Gastroesophageal sphincter (tissue), 4 donors: ENCODE measurements around the gene IL1RAPL2. TPM values are rescaled to one million over a fixed set of nuclear protein-coding genes. Genes with fewer than 3 reads are reported as not detected.

Source experiments
- ATAC-seq: fragments of 150-250 bp; one replicate; pipeline ENCODE4 v1.9.1; 2016; ENCODE audit warnings: mild to moderate bottlenecking, moderate library complexity
- H3K27ac ChIP-seq, 4 donors: fragments of 200-600 bp; sonication (generic) in 3 of 4; 1 replicate in 3 of 4; 2 replicates in 1 of 4; pipeline ENCODE4 v1.5.1; 2016 to 2019
- H3K27me3 ChIP-seq: fragments of 200-600 bp; sonication (generic); one replicate; pipeline ENCODE4 v1.5.1; 2019
- H3K36me3 ChIP-seq, 2 donors: fragments of 200-600 bp; sonication (generic); one replicate each; pipeline ENCODE4 v1.5.1; 2019; ENCODE audit warnings: control low read depth in 1 of 2
- H3K4me1 ChIP-seq, 3 donors: fragments of 200-600 bp; sonication (generic); 1 replicate in 2 of 3; 2 replicates in 1 of 3; pipeline ENCODE4 v1.5.1; 2016 to 2019; ENCODE audit warnings: control low read depth in 2 of 3
- H3K4me3 ChIP-seq, 2 donors: fragments of 200-600 bp; sonication (generic); one replicate each; pipeline ENCODE4 v1.5.1; 2019; ENCODE audit warnings: mild to moderate bottlenecking in 1 of 2, moderate library complexity in 1 of 2
- H3K9me3 ChIP-seq, 3 donors: fragments of 200-600 bp; sonication (generic); one replicate each; pipeline ENCODE4 v1.5.1; 2017 to 2019; ENCODE audit warnings: control low read depth in 2 of 3
- EP300 ChIP-seq: sonication (generic); formaldehyde crosslinking; IDR thresholded peaks from one replicate; pipeline ENCODE4 v1.6.1; 2017; ENCODE audit warnings: antibody characterized with exemption, mild to moderate bottlenecking
- POLR2A ChIP-seq, 2 donors: fragments of 450-650 bp; IDR thresholded peaks; one replicate each; pipeline ENCODE4 v1.6.1; 2017; ENCODE audit warnings: antibody characterized with exemption in 2 of 2, mild to moderate bottlenecking in 2 of 2, moderate library complexity in 1 of 2
- POLR2AphosphoS5 ChIP-seq: sonication (generic); formaldehyde crosslinking; IDR thresholded peaks from one replicate; pipeline ENCODE4 v1.6.1; 2017; ENCODE audit warnings: antibody characterized with exemption
- WGBS, 2 donors: methylation state at CpG; one replicate each; pipeline ENCODE4 v1.1.5; 2018; ENCODE audit warnings: low coverage in 1 of 2; 5-methylcytosine and 5-hydroxymethylcytosine counted together
- total RNA-seq, 4 donors: library from RNA; depleted of rRNA; stranded (reverse); fragments of >200 nt; gene quantifications; one replicate each; pipeline ENCODE4 v1.1.0, GENCODE V29; 2016
- TF ChIP-seq, protein P1 (sequence below), 4 experiments: fragments of 200-600 bp in 2 of 4; fragments of 450-650 bp in 2 of 4; sonication (generic) in 1 of 4; IDR thresholded peaks; one replicate each; pipeline ENCODE4 v1.5.1; 2017 to 2019; ENCODE audit warnings: antibody characterized with exemption in 4 of 4, mild to moderate bottlenecking in 2 of 4, moderate library complexity in 2 of 4

Gene IL1RAPL2
- total RNA-seq, 4 donors from 2014 or later: 0.54 TPM; not detected in 2

DNA sequence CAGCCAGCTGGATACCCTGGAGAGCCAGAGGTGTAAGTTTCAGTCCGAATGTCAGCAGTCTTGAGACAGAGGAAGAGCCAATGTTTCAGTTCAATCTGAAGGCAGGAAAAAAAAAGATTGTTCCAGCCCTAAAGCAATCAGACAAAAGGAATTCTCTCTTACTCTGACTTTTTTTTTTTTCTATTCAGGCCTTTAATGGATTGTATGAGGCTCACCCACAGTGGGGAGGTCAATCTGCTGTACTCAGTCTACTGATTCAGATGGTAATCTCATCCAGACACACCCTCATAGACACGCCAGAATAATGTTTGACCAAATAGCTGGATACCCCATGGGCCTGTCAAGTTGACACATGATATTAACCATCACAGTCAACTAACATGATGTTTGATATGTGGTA lies 602.6 kb downstream of the IL1RAPL2 start:
- H3K9me3 ChIP-seq: no peaks in the 10 kb centered on the region
- WGBS, 2 donors: 37 to 50% methylated on average over 1 to 2 of the region's 2 CpGs
- H3K4me3 ChIP-seq: no peak overlapping the region
- H3K27me3 ChIP-seq: no peaks in the 10 kb centered on the region
- no peak for ATAC-seq
- no peaks in the 10 kb centered on the region for H3K36me3 ChIP-seq
- no peak for TF ChIP-seq POLR2AphosphoS5
- no peak overlapping the region for H3K27ac ChIP-seq
- no peaks in the 10 kb centered on the region for H3K4me1 ChIP-seq

DNA sequence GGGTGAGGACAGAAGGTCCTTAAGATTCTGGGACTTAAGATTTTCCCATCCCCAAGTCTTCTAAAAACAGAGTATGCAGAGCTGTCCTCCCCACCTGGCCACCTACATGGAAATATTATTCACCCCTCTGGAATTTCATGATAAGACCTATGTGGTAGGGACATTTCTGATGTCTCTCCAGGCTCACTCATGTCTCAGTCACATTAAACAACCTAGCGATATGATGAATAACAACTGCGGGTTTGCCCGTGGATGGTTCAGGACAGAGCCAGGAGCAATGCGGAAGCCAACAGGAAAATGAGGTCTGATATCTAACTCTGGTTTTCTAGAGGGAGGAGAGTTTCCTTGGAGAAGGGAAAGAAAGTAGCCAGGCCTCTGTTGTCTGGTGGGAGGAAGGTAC lies 607.1 kb downstream of the IL1RAPL2 start:
- Histone ChIP-seq H3K27ac (no peak overlapping the region), H3K9me3 (no peaks in the 10 kb centered on the region), H3K36me3 (no peaks in the 10 kb centered on the region), H3K27me3 (no peaks in the 10 kb centered on the region), H3K4me3 (no peak overlapping the region), H3K4me1 (no peaks in the 10 kb centered on the region)
- 83 to 92% methylated on average over 2 to 4 of the region's 4 CpGs for WGBS, 2 donors
- no peak for ATAC-seq
- TF ChIP-seq POLR2A (IDR thresholded peaks at IDR 0.05) (no peak), EP300 (no peak), POLR2AphosphoS5 (no peak)
- TF ChIP-seq, protein P1, sequence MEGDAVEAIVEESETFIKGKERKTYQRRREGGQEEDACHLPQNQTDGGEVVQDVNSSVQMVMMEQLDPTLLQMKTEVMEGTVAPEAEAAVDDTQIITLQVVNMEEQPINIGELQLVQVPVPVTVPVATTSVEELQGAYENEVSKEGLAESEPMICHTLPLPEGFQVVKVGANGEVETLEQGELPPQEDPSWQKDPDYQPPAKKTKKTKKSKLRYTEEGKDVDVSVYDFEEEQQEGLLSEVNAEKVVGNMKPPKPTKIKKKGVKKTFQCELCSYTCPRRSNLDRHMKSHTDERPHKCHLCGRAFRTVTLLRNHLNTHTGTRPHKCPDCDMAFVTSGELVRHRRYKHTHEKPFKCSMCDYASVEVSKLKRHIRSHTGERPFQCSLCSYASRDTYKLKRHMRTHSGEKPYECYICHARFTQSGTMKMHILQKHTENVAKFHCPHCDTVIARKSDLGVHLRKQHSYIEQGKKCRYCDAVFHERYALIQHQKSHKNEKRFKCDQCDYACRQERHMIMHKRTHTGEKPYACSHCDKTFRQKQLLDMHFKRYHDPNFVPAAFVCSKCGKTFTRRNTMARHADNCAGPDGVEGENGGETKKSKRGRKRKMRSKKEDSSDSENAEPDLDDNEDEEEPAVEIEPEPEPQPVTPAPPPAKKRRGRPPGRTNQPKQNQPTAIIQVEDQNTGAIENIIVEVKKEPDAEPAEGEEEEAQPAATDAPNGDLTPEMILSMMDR (IDR thresholded peaks at IDR 0.05): no peak

DNA sequence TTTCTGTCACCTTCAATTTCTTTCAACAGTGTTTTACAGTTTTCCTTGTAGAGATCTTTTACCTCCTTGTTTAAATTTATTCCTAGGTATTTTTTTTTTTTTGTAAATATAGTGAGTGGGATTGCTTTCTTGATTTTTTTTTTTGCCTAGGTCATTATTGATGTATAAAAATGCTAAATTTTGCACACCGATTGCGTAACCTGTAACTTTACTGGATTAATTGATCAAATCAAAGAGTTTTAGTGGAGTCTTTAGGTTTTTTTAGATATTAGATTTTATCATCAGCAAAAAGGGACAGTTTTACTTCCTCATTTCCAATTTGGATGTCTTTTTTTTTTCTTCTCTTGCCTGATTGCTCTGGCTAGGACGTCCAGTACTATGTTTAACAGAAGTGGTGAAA lies 613.6 kb downstream of the IL1RAPL2 start:
- H3K27ac ChIP-seq: no peak overlapping the region
- peaks cover 0 to 2% (median 0%) of the 10 kb centered on the region in 3 donors for H3K9me3 ChIP-seq
- H3K27me3 ChIP-seq: no peaks in the 10 kb centered on the region
- 94% methylated on average over 2 of the region's 3 CpGs; no CpG with 5 or more reads in 1 of the 2 donors for WGBS, 2 donors
- TF ChIP-seq POLR2AphosphoS5 (no peak), EP300 (no peak), POLR2A (IDR thresholded peaks at IDR 0.05) (no peak)
- TF ChIP-seq, protein P1 (IDR thresholded peaks at IDR 0.05): no peak
- H3K4me3 ChIP-seq: no peak overlapping the region
- no peaks in the 10 kb centered on the region for H3K4me1 ChIP-seq
- no peak for ATAC-seq
- H3K36me3 ChIP-seq: no peaks in the 10 kb centered on the region

DNA sequence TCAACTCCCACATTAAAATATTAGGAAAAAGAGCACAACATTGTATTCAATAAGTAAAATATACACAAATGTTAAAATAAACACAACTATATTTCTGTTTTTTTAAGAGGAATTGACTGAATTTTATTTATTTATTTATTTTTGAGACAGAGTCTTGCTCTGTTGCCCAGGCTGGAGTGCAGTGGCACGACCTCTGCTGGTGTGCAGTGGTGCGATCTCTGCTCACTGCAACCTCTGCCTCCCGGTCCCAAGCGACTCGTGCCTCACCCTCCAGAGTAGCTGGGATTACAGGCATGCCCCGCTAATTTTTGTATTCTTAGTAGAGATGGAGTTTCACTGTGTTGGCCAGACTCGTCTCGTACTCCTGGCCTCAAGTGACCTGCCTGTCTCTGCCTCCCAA lies 623.1 kb downstream of the IL1RAPL2 start:
- TF ChIP-seq, protein P1 (IDR thresholded peaks at IDR 0.05): no peak
- TF ChIP-seq EP300 (no peak), POLR2A (IDR thresholded peaks at IDR 0.05) (no peak), POLR2AphosphoS5 (no peak)

DNA sequence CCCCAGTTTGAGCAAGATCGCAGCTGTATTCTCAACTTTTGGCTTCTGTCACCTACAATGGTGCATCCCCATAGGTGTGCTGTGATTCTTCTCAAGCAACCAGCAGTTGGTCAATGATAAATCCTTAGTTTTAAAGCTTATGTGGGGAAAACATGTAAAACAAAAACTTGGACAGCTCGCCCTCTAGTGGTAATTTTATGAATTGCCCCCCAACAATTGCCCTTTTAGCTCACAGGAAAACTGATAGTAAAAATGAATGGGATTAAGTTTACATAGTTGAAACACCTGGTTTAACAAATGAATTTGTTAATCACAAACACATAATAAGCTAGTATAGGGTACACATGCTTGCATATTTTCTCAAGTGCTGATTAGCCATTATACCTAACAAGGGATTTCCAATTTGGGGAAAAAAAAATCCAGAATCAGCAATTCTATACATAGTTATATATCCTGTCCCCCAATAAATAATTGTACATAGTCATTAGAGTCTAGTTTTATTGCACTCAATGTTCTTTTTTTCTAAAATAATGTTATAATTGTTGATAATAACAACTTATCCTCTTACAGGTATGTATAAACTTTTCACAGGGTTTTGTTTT lies 624.4 kb downstream of the IL1RAPL2 start:
- no peak for ATAC-seq
- H3K27me3 ChIP-seq: no peaks in the 10 kb centered on the region
- H3K4me1 ChIP-seq: no peaks in the 10 kb centered on the region
- TF ChIP-seq EP300 (no peak), POLR2AphosphoS5 (no peak), POLR2A (IDR thresholded peaks at IDR 0.05) (no peak)
- TF ChIP-seq, protein P1 (IDR thresholded peaks at IDR 0.05): peak; percentile 33 to 87 (median 42)
- H3K27ac ChIP-seq: no peak overlapping the region
- H3K9me3 ChIP-seq: no peaks in the 10 kb centered on the region
- no peak overlapping the region for H3K4me3 ChIP-seq
- no peaks in the 10 kb centered on the region for H3K36me3 ChIP-seq
- WGBS, 2 donors: 0% methylated on average over 2 of the region's 2 CpGs; no CpG with 5 or more reads in 1 of the 2 donors

More for the DNA sequence above, 623.1 kb downstream of the IL1RAPL2 start:
- no peak for ATAC-seq
- no peaks in the 10 kb centered on the region for H3K27me3 ChIP-seq
- 55 to 93% methylated on average over 3 to 4 of the region's 8 CpGs for WGBS, 2 donors
- no peaks in the 10 kb centered on the region for H3K4me1 ChIP-seq
- no peak overlapping the region for H3K4me3 ChIP-seq
- no peaks in the 10 kb centered on the region for H3K36me3 ChIP-seq
- no peaks in the 10 kb centered on the region for H3K9me3 ChIP-seq
- no peak overlapping the region for H3K27ac ChIP-seq
